ENCODE data around the gene CST11.
A peak's percentile ranks its signal among the peaks of the same experiment; 100 is the strongest.
"Not testable (repeated sequence)": the region's sequence is repeated elsewhere in the genome, so short reads cannot be mapped to it uniquely, and the experiment has no call there.

Gene CST11

GRCh38 chr20:23452776-23453175, at the start of gene CST11:
Gene CST11 (minus strand): TSS chr20:23452876. CDS start chr20:23452811, 65 bp downstream.
- DNase-seq: no peak

GRCh38 chr20:23501926-23502325, 49.2 kb upstream of the CST11 start:
- no peak for DNase-seq

GRCh38 chr20:23497536-23497935, 44.9 kb upstream of the CST11 start:
- no peak for DNase-seq

- DNase-seq: no peak
These were observed 40.6 kb upstream of the CST11 start for GRCh38 chr20:23493172-23493772.

- no peak for DNase-seq
These were observed 39.6 kb upstream of the CST11 start for GRCh38 chr20:23492292-23492691.

GRCh38 chr20:23490817-23491216, 38.1 kb upstream of the CST11 start, which contains the start of gene CST8:
Gene CST8 (plus strand): TSS chr20:23491117. CDS start chr20:23491668, 551 bp downstream.
- no peak for DNase-seq

- no peak for DNase-seq
These were observed 36.3 kb upstream of the CST11 start for GRCh38 chr20:23488996-23489395.

- DNase-seq: no peak
These were observed 35.8 kb upstream of the CST11 start for GRCh38 chr20:23488470-23488869.

- DNase-seq: no peak
These were observed 31.4 kb upstream of the CST11 start for GRCh38 chr20:23484081-23484480.

GRCh38 chr20:23482138-23482537, 29.5 kb upstream of the CST11 start:
- DNase-seq: no peak

- no peak for DNase-seq
These were observed 26.4 kb upstream of the CST11 start for GRCh38 chr20:23479043-23479442.

GRCh38 chr20:23477223-23477622, 24.5 kb upstream of the CST11 start:
- DNase-seq: no peak

GRCh38 chr20:23476015-23476754, 23.5 kb upstream of the CST11 start:
- DNase-seq: no peak

GRCh38 chr20:23475395-23475794, 22.7 kb upstream of the CST11 start:
- no peak for DNase-seq

- DNase-seq: not testable (repeated sequence)
These were observed 20.6 kb upstream of the CST11 start for GRCh38 chr20:23473293-23473692.

GRCh38 chr20:23472306-23472705, 19.6 kb upstream of the CST11 start:
- not testable (repeated sequence) for DNase-seq

- not testable (repeated sequence) for DNase-seq
These were observed 14.3 kb upstream of the CST11 start for GRCh38 chr20:23466961-23467360.

GRCh38 chr20:23461180-23461579, 8.5 kb upstream of the CST11 start:
- DNase-seq: no peak

GRCh38 chr20:23459461-23460150, 6.9 kb upstream of the CST11 start:
- DNase-seq: no peak

- peak; percentile 4 for DNase-seq
These were observed 4.2 kb upstream of the CST11 start for GRCh38 chr20:23456873-23457272.

GRCh38 chr20:23456409-23456808, 3.7 kb upstream of the CST11 start:
- peak; percentile 51 for DNase-seq

GRCh38 chr20:23455639-23456038, 3.0 kb upstream of the CST11 start:
- DNase-seq: no peak

GRCh38 chr20:23454816-23455215, 2.1 kb upstream of the CST11 start:
- DNase-seq: no peak

Measured in CD4-positive, alpha-beta T cell treated with Interleukin-4 for 4 hours (primary cell).